Measurements from ENCODE around the gene SELENOM.
"Not testable (repeated sequence)": the region's sequence is repeated elsewhere in the genome, so short reads cannot be mapped to it uniquely, and the experiment has no call there.

The SELENOM gene

GRCh38 chr22:31105282-31105929 lies 2.0 kb downstream of the SELENOM start:
- DNase-seq (ENCODE audit: low spot score) = no peak

GRCh38 chr22:31104869-31105268 lies 2.5 kb downstream of the SELENOM start:
- DNase-seq (ENCODE audit: low spot score) = no peak

GRCh38 chr22:31103899-31104694 lies 3.3 kb downstream of the SELENOM start:
- no peak for DNase-seq (ENCODE audit: low spot score)

- no peak for DNase-seq (ENCODE audit: low spot score)
Measured at GRCh38 chr22:31103111-31103510, 4.3 kb downstream of the SELENOM start.

GRCh38 chr22:31102441-31103081 lies 4.8 kb downstream of the SELENOM start:
- DNase-seq (ENCODE audit: low spot score) = peak; percentile 92

- no peak for DNase-seq (ENCODE audit: low spot score)
Measured at GRCh38 chr22:31100762-31101525, 6.4 kb downstream of the SELENOM start.

GRCh38 chr22:31099841-31100761 lies 7.3 kb downstream of the SELENOM start:
- no peak for DNase-seq (ENCODE audit: low spot score)

- DNase-seq (ENCODE audit: low spot score) = no peak
Measured at GRCh38 chr22:31099386-31099785, 8.0 kb downstream of the SELENOM start.

- peak; percentile 52 for DNase-seq (ENCODE audit: low spot score)
Measured at GRCh38 chr22:31098632-31099110, 8.7 kb downstream of the SELENOM start.

GRCh38 chr22:31097941-31098631 lies 9.3 kb downstream of the SELENOM start:
- DNase-seq (ENCODE audit: low spot score) = no peak

- not testable (repeated sequence) for DNase-seq (ENCODE audit: low spot score)
Measured at GRCh38 chr22:31097539-31097938, 9.8 kb downstream of the SELENOM start.

GRCh38 chr22:31096657-31097279 lies 10.6 kb downstream of the SELENOM start:
- DNase-seq (ENCODE audit: low spot score) = no peak

- DNase-seq (ENCODE audit: low spot score) = no peak
Measured at GRCh38 chr22:31095637-31096249, 11.6 kb downstream of the SELENOM start.

- DNase-seq (ENCODE audit: low spot score) = no peak
Measured at GRCh38 chr22:31094741-31095140, 12.6 kb downstream of the SELENOM start.

- DNase-seq (ENCODE audit: low spot score) = no peak
Measured at GRCh38 chr22:31094021-31094551, 13.3 kb downstream of the SELENOM start.

- DNase-seq (ENCODE audit: low spot score) = no peak
Measured at GRCh38 chr22:31093086-31093850, 14.1 kb downstream of the SELENOM start.

GRCh38 chr22:31092161-31092560 lies 15.2 kb downstream of the SELENOM start:
- DNase-seq (ENCODE audit: low spot score) = no peak
